Cardiac fibroblast (primary cell): ENCODE results near the gene VRK1.

ENCODE experiments used
- DNase-seq, 2 donors: peaks; one replicate each; pipeline versions ENCODE4 v3.0.0 to v3.0.0-alpha.2; 2010; ENCODE audit warnings: low read depth in 2 of 2
- H3K4me3 ChIP-seq, 2 donors: replicated peaks in 1 of 2; 1 replicate in 1 of 2; 2 replicates in 1 of 2; pipeline ENCODE4 v1.5.1; 2011; ENCODE audit warnings: low read depth in 2 of 2, low read length in 2 of 2, mild to moderate bottlenecking in 2 of 2, moderate library complexity in 1 of 2
- CTCF ChIP-seq: IDR thresholded peaks from one replicate; pipeline ENCODE4 v1.5.1; 2011; ENCODE audit warnings: low read depth, mild to moderate bottlenecking, low read length, inconsistent platforms

Gene VRK1

GRCh38 chr14:96804895-96805294, 7.7 kb downstream of the VRK1 start:
- peak; percentile 45 to 59 for DNase-seq
- H3K4me3 ChIP-seq: no peak overlapping the region
- no peak for TF ChIP-seq CTCF

- H3K4me3 ChIP-seq: no peak overlapping the region
- DNase-seq: no peak
- TF ChIP-seq CTCF: no peak
Measured at GRCh38 chr14:96805956-96806355, 8.8 kb downstream of the VRK1 start.

- TF ChIP-seq CTCF: no peak
- no peak overlapping the region for H3K4me3 ChIP-seq
- DNase-seq: peak in 1 of 2 donors; percentile 26
Measured at GRCh38 chr14:96806836-96807235, 9.7 kb downstream of the VRK1 start.

GRCh38 chr14:96808619-96809406, 11.6 kb downstream of the VRK1 start:
- TF ChIP-seq CTCF: no peak
- no peak for DNase-seq
- H3K4me3 ChIP-seq: no peak overlapping the region

GRCh38 chr14:96811265-96811664, 14.1 kb downstream of the VRK1 start:
- TF ChIP-seq CTCF: no peak
- DNase-seq: peak; percentile 67 to 86
- no peak overlapping the region for H3K4me3 ChIP-seq

GRCh38 chr14:96811985-96812667, 14.9 kb downstream of the VRK1 start:
- no peak for TF ChIP-seq CTCF
- no peak for DNase-seq
- no peak overlapping the region for H3K4me3 ChIP-seq
